Esophagus muscularis mucosa (tissue), 4 donors: ENCODE measurements around the gene DIP2B. TPM values are rescaled to one million over a fixed set of nuclear protein-coding genes. Genes with fewer than 3 reads are reported as not detected.

Experiments
- DNase-seq: peaks from one replicate; pipeline ENCODE4 v3.0.0-alpha.2; 2017; ENCODE audit errors: extremely low spot score
- H3K27ac ChIP-seq, 4 donors: fragments of 200-600 bp; sonication (generic); replicated peaks in 1 of 4; 1 replicate in 3 of 4; 2 replicates in 1 of 4; pipeline ENCODE4 v1.5.1; 2016 to 2019; ENCODE audit warnings: mild to moderate bottlenecking in 1 of 4
- H3K27me3 ChIP-seq, 4 donors: fragments of 200-600 bp; sonication (generic); one replicate each; pipeline versions ENCODE4 v1.5.1 to v1.6.0; 2016 to 2019
- H3K36me3 ChIP-seq, 4 donors: fragments of 200-600 bp; sonication (generic); one replicate each; pipeline ENCODE4 v1.5.1; 2016 to 2019
- H3K4me1 ChIP-seq, 4 donors: fragments of 200-600 bp; sonication (generic); one replicate each; pipeline ENCODE4 v1.5.1; 2016 to 2019
- H3K4me3 ChIP-seq, 4 donors: fragments of 200-600 bp; sonication (generic); 1 replicate in 2 of 4; 2 replicates in 2 of 4; pipeline ENCODE4 v1.5.1; 2016 to 2019; ENCODE audit warnings: mild to moderate bottlenecking in 4 of 4, moderate library complexity in 1 of 4
- H3K9me3 ChIP-seq, 4 donors: fragments of 200-600 bp; sonication (generic); 1 replicate in 3 of 4; 2 replicates in 1 of 4; pipeline ENCODE4 v1.5.1; 2016 to 2019
- CTCF ChIP-seq, 3 experiments: fragments of 200-600 bp in 2 of 3; fragments of 450-650 bp in 1 of 3; sonication (generic) in 2 of 3; IDR thresholded peaks; one replicate each; pipeline ENCODE4 v1.5.1; 2017 to 2019; ENCODE audit warnings: antibody characterized with exemption in 3 of 3, mild to moderate bottlenecking in 2 of 3, moderate library complexity in 1 of 3
- EP300 ChIP-seq: sonication (generic); formaldehyde crosslinking; IDR thresholded peaks from one replicate; pipeline ENCODE4 v1.6.1; 2017; ENCODE audit warnings: antibody characterized with exemption
- POLR2A ChIP-seq: fragments of 450-650 bp; IDR thresholded peaks from one replicate; pipeline ENCODE4 v1.6.1; 2017; ENCODE audit warnings: antibody characterized with exemption, moderate library complexity, mild to moderate bottlenecking, low read depth
- POLR2AphosphoS5 ChIP-seq, 2 donors: sonication (generic); formaldehyde crosslinking; IDR thresholded peaks; one replicate each; pipeline ENCODE4 v1.6.1; 2017; ENCODE audit warnings: antibody characterized with exemption in 2 of 2
- WGBS: methylation state at CpG from one replicate; pipeline ENCODE4 v1.1.5; 2018; 5-methylcytosine and 5-hydroxymethylcytosine counted together
- intact Hi-C: fragments of 100-400 bp; cut with DNase I; formaldehyde crosslinking; loops from one replicate; pipeline ENCODE4 v1.15.1; 2023
- total RNA-seq, 4 donors: library from RNA; depleted of rRNA; stranded (reverse); fragments of >200 nt; gene quantifications; one replicate each; pipeline versions ENCODE4 v1.1.0 to v1.2.1, GENCODE V29; 2016

DIP2B gene
- total RNA-seq, 4 donors from 2014 or later = 18.7 to 23.0 (median 20.6) TPM

DNA sequence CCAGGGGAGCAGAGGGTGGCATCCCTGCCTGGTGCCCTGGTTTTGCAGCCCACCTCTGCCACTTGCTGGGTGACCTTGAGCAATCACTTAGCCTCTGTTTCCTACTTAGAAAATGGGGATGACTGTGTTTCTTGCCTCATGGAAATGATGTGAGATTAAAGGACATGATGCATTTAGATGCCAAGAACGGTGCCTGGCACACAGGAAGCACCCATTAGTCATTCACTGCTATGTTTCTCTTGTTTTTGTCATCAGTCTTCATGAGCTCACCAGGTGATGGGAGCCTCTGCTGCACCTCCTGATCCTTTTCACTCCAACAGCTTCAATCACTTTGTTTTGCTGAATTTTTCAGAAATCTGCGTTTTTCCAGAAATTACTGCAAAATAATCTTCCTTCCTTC is 235.5 kb downstream of the DIP2B start:
- Histone ChIP-seq H3K4me1 (no peaks in the 10 kb centered on the region), H3K36me3 (peaks cover 44 to 100% (median 99%) of the 10 kb centered on the region in 4 donors), H3K27me3 (no peaks in the 10 kb centered on the region), H3K9me3 (no peaks in the 10 kb centered on the region), H3K4me3 (no peak overlapping the region), H3K27ac (no peak overlapping the region)
- intact Hi-C loops = no loop called here
- TF ChIP-seq POLR2AphosphoS5 (IDR thresholded peaks at IDR 0.05) = no peak
- no peak for TF ChIP-seq CTCF (IDR thresholded peaks at IDR 0.05)
- no peak for TF ChIP-seq POLR2A
- no peak for DNase-seq
- 87% methylated on average over 2 of the region's 2 CpGs for WGBS

GRCh38 chr12:50742776-50743175 is 238.0 kb downstream of the DIP2B start:
- no peak overlapping the region for H3K27ac ChIP-seq
- intact Hi-C loops = no loop called here
- no peaks in the 10 kb centered on the region for H3K9me3 ChIP-seq
- WGBS = 97% methylated on average over 7 of the region's 7 CpGs
- H3K27me3 ChIP-seq = no peaks in the 10 kb centered on the region
- H3K36me3 ChIP-seq = peaks cover 60 to 98% (median 93%) of the 10 kb centered on the region in 4 donors
- no peak for DNase-seq
- TF ChIP-seq CTCF (IDR thresholded peaks at IDR 0.05) (no peak), POLR2AphosphoS5 (IDR thresholded peaks at IDR 0.05) (no peak), POLR2A (no peak), EP300 (no peak)
- H3K4me3 ChIP-seq = no peak overlapping the region
- no peaks in the 10 kb centered on the region for H3K4me1 ChIP-seq

DNA sequence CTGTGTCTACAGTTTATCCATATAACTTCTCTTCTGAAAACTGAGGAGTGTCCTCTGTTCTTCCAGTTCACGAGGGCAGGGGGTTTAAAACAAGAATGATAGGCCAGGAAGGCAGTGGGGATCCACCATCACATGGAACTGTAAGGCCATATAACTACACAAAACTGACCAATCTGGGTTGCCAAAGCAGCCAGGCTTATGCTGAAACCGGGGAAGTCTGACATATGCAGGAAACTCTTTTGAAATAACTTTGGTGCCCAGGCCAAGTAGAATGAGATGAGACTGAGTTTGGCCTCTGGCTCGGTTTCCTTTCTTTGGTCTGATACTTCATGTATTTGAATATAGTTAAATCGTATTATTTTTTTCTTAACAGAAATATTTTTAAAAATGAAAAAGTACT is 241.1 kb downstream of the DIP2B start:
- H3K4me3 ChIP-seq = no peak overlapping the region
- no peaks in the 10 kb centered on the region for H3K27me3 ChIP-seq
- DNase-seq = no peak
- WGBS = 81% methylated on average over 4 of the region's 4 CpGs
- H3K27ac ChIP-seq = no peak overlapping the region
- H3K4me1 ChIP-seq = no peaks in the 10 kb centered on the region
- intact Hi-C loops = no loop called here
- H3K36me3 ChIP-seq = peaks cover 38 to 88% (median 68%) of the 10 kb centered on the region in 4 donors
- H3K9me3 ChIP-seq = no peaks in the 10 kb centered on the region
- TF ChIP-seq EP300 (no peak), POLR2A (no peak), POLR2AphosphoS5 (IDR thresholded peaks at IDR 0.05) (no peak), CTCF (IDR thresholded peaks at IDR 0.05) (no peak)

DNA sequence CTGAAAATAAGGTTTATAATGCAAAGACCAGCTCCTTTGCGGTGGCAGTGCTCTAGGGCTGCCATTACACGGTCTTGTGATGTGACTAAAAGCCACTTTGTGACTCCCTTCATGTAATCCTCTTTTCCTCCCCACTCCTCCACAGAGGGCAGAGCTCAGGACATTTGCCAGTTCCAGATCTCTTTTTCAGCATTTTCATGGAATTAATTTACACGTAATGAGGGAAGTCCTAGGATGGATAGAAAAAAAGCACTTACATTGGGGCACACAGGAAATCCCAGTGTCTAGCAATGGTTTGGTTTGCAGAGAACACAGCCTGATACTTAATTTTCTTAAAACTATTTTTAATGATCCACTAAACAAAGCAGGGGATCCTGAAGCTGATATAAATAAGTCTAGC is 241.6 kb downstream of the DIP2B start:
- no peaks in the 10 kb centered on the region for H3K27me3 ChIP-seq
- WGBS = 91% methylated on average over 3 of the region's 3 CpGs
- H3K4me3 ChIP-seq = no peak overlapping the region
- H3K27ac ChIP-seq = no peak overlapping the region
- H3K36me3 ChIP-seq = peaks cover 32 to 83% (median 62%) of the 10 kb centered on the region in 4 donors
- H3K4me1 ChIP-seq = no peaks in the 10 kb centered on the region
- H3K9me3 ChIP-seq = no peaks in the 10 kb centered on the region
- no peak for DNase-seq
- intact Hi-C loops = no loop called here
- TF ChIP-seq POLR2AphosphoS5 (IDR thresholded peaks at IDR 0.05) = no peak
- TF ChIP-seq POLR2A = no peak
- no peak for TF ChIP-seq EP300
- no peak for TF ChIP-seq CTCF (IDR thresholded peaks at IDR 0.05)

GRCh38 chr12:50747817-50748216 is 243.0 kb downstream of the DIP2B start:
- 82% methylated on average over 1 of the region's 1 CpG for WGBS
- Histone ChIP-seq H3K4me3 (no peak overlapping the region), H3K9me3 (no peaks in the 10 kb centered on the region), H3K36me3 (peaks cover 20 to 69% (median 48%) of the 10 kb centered on the region in 4 donors), H3K27ac (no peak overlapping the region), H3K4me1 (peaks cover 0 to 4% (median 0%) of the 10 kb centered on the region in 4 donors), H3K27me3 (no peaks in the 10 kb centered on the region)
- DNase-seq = no peak
- intact Hi-C loops = no loop called here
- TF ChIP-seq POLR2AphosphoS5 (IDR thresholded peaks at IDR 0.05) (no peak), CTCF (IDR thresholded peaks at IDR 0.05) (no peak), POLR2A (no peak), EP300 (no peak)
